GM18517 (cell line): ENCODE data around the gene PBX4.
"Not testable (repeated sequence)": the region's sequence is repeated elsewhere in the genome, so short reads cannot be mapped to it uniquely, and the experiment has no call there.

ENCODE experiments used
- ATAC-seq: cut with Tn5 transposase; IDR thresholded peaks from one replicate; pipeline ENCODE4 v1.9.1; 2021; ENCODE audit warnings: mild to moderate bottlenecking, moderate library complexity; ENCODE audit not compliant: unreplicated experiment

Gene PBX4

GRCh38 chr19:19618219-19619051 is at the start of gene PBX4:
PBX4 (minus strand) TSS chr19:19618687; CDS start chr19:19618629, 58 bp downstream.
- peak; percentile 95 for ATAC-seq

- not testable (repeated sequence) for ATAC-seq
These were observed 47.0 kb upstream of the PBX4 start for GRCh38 chr19:19665420-19665948.

- ATAC-seq, result peak; percentile 64
These were observed 45.0 kb upstream of the PBX4 start, which contains the start of gene ATP13A1 for GRCh38 chr19:19663256-19664120. ATP13A1 (minus strand) TSS chr19:19663676; CDS start chr19:19663666, 10 bp downstream.

GRCh38 chr19:19662871-19663255 is 44.4 kb upstream of the PBX4 start:
- no peak for ATAC-seq

GRCh38 chr19:19662344-19662743 is 43.9 kb upstream of the PBX4 start:
- ATAC-seq, result no peak

GRCh38 chr19:19661675-19662251 is 43.3 kb upstream of the PBX4 start:
- peak; percentile 41 for ATAC-seq

GRCh38 chr19:19661141-19661674 is 42.7 kb upstream of the PBX4 start:
- ATAC-seq, result no peak

- no peak for ATAC-seq
These were observed 41.3 kb upstream of the PBX4 start for GRCh38 chr19:19659646-19660245.

GRCh38 chr19:19657397-19657783 is 38.9 kb upstream of the PBX4 start:
- ATAC-seq, result no peak

- ATAC-seq, result no peak
These were observed 38.2 kb upstream of the PBX4 start for GRCh38 chr19:19656451-19657396.

GRCh38 chr19:19655641-19656343 is 37.3 kb upstream of the PBX4 start:
- no peak for ATAC-seq

- no peak for ATAC-seq
These were observed 36.6 kb upstream of the PBX4 start for GRCh38 chr19:19655051-19655594.

- ATAC-seq, result no peak
These were observed 36.0 kb upstream of the PBX4 start for GRCh38 chr19:19654441-19654840.

GRCh38 chr19:19653597-19654147 is 35.2 kb upstream of the PBX4 start:
- no peak for ATAC-seq

GRCh38 chr19:19652482-19653295 is 34.2 kb upstream of the PBX4 start:
- ATAC-seq, result no peak

GRCh38 chr19:19651076-19651475 is 32.6 kb upstream of the PBX4 start:
- no peak for ATAC-seq

GRCh38 chr19:19650331-19650730 is 31.8 kb upstream of the PBX4 start:
- ATAC-seq, result no peak
